Ascending aorta (tissue), 2 donors: ENCODE data around the gene CCL22. TPM values are rescaled to one million over a fixed set of nuclear protein-coding genes. Genes with fewer than 3 reads are reported as not detected.
"Not testable (repeated sequence)": the region's sequence is repeated elsewhere in the genome, so short reads cannot be mapped to it uniquely, and the experiment has no call there.

ENCODE experiments used
- DNase-seq, 2 donors: peaks; one replicate each; pipeline ENCODE4 v3.0.0-alpha.2; 2019; ENCODE audit warnings: low spot score in 2 of 2
- H3K27ac ChIP-seq, 2 donors: fragments of 200-600 bp; sonication (generic); one replicate each; pipeline ENCODE4 v1.5.1; 2016 to 2017; ENCODE audit warnings: mild to moderate bottlenecking in 1 of 2
- H3K27me3 ChIP-seq: fragments of 200-600 bp; sonication (generic); one replicate; pipeline ENCODE4 v1.5.1; 2017
- H3K36me3 ChIP-seq, 2 donors: fragments of 200-600 bp; sonication (generic); one replicate each; pipeline ENCODE4 v1.5.1; 2016
- H3K4me1 ChIP-seq, 2 donors: fragments of 200-600 bp; sonication (generic); one replicate each; pipeline ENCODE4 v1.5.1; 2016 to 2017; ENCODE audit warnings: mild to moderate bottlenecking in 1 of 2
- H3K4me3 ChIP-seq, 2 donors: fragments of 200-600 bp; sonication (generic); one replicate each; pipeline ENCODE4 v1.5.1; 2016 to 2017; ENCODE audit warnings: mild to moderate bottlenecking in 1 of 2
- H3K9me3 ChIP-seq, 2 donors: fragments of 200-600 bp; sonication (generic); one replicate each; pipeline ENCODE4 v1.5.1; 2016
- CTCF ChIP-seq, 3 experiments: fragments of 200-600 bp in 2 of 3; fragments of 450-650 bp in 1 of 3; sonication (generic) in 2 of 3; IDR thresholded peaks; one replicate each; pipeline ENCODE4 v1.5.1; 2016 to 2019; ENCODE audit warnings: antibody characterized with exemption in 3 of 3, mild to moderate bottlenecking in 1 of 3, moderate library complexity in 1 of 3
- intact Hi-C: fragments of 100-400 bp; cut with DNase I; formaldehyde crosslinking; loops from one replicate; pipeline ENCODE4 v1.15.1; 2023
- total RNA-seq: library from RNA; depleted of rRNA; stranded (reverse); fragments of >200 nt; gene quantifications from one replicate; pipeline ENCODE4 v1.1.0, GENCODE V29; 2016

The CCL22 gene
- total RNA-seq, 1 donor from 2014 or later: not detected

GRCh38 chr16:57341441-57342303 lies 16.9 kb upstream of the CCL22 start:
- intact Hi-C loops: no loop called here
- no peak overlapping the region for H3K4me3 ChIP-seq
- H3K27ac ChIP-seq: no peak overlapping the region
- TF ChIP-seq CTCF (IDR thresholded peaks at IDR 0.05): no peak
- H3K27me3 ChIP-seq: no peaks in the 10 kb centered on the region
- DNase-seq: no peak
- H3K9me3 ChIP-seq: no peaks in the 10 kb centered on the region
- no peaks in the 10 kb centered on the region for H3K36me3 ChIP-seq
- no peaks in the 10 kb centered on the region for H3K4me1 ChIP-seq

DNA sequence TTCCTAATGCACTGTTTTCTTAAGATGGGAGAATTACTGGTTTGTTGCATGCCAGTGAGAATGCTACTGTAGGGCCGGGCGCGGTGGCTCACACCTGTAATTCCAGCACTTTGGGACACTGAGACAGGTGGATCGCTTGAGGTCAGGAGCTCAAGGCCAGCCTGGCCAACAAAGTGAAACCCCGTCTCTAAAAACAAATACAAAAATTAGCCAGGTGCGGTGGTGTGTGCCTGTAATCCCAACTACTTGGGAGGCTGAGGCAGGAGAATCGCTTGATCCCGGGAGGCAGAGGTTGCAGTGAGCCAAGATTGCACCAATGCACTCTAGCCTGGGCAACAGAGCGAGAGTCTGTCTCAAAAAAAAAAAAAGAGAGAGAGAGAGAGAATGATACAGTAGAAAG lies 16.0 kb upstream of the CCL22 start:
- H3K27me3 ChIP-seq, H3K9me3 ChIP-seq, H3K4me1 ChIP-seq, DNase-seq, H3K4me3 ChIP-seq, intact Hi-C loops, H3K36me3 ChIP-seq, H3K27ac ChIP-seq: not testable (repeated sequence)

DNA sequence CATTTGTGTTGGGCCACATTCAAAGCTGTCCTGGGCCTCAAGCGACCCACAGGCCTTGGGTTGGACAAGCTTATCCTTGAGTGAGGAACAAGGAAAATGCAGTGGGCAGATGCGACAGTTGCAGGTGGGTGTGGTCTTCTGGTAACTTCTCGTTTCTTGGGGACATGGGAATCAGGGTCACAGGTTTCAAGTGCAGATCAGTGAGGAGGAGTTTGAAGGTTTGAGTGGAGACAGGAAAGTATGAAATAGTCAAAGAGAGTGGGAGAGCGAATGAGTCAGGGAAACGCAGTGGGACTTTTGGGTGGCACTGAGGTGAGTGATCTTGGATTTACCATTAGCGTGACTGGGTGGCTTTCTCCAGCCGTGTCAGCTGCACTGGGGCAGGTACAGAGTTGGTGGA lies 15.4 kb upstream of the CCL22 start:
- intact Hi-C loops: no loop called here
- Histone ChIP-seq H3K4me3 (no peak overlapping the region), H3K4me1 (no peaks in the 10 kb centered on the region), H3K36me3 (no peaks in the 10 kb centered on the region), H3K27ac (no peak overlapping the region), H3K9me3 (no peaks in the 10 kb centered on the region), H3K27me3 (no peaks in the 10 kb centered on the region)
- no peak for TF ChIP-seq CTCF (IDR thresholded peaks at IDR 0.05)
- DNase-seq: no peak

DNA sequence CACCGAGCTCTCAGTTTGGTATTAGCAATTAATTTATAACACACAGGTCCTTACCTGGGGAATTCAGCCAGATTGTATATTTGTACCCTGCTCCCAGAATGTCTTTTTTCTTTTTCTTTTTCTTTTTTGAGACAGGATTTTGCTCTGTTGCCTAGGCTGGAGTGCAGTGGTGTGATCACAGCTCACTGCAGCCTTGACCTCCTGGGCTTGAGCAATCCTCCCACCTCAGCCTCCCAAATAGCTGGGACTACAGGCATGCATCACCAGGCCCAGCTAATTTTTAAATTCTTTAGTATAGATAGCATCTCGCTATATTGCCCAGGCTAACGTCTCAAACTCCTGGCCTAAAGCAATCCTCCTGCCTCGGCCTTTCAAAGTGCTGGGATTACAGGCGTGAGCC lies 14.5 kb upstream of the CCL22 start:
- H3K27me3 ChIP-seq, DNase-seq, H3K36me3 ChIP-seq, H3K4me3 ChIP-seq, H3K27ac ChIP-seq, H3K4me1 ChIP-seq, H3K9me3 ChIP-seq, intact Hi-C loops: not testable (repeated sequence)

DNA sequence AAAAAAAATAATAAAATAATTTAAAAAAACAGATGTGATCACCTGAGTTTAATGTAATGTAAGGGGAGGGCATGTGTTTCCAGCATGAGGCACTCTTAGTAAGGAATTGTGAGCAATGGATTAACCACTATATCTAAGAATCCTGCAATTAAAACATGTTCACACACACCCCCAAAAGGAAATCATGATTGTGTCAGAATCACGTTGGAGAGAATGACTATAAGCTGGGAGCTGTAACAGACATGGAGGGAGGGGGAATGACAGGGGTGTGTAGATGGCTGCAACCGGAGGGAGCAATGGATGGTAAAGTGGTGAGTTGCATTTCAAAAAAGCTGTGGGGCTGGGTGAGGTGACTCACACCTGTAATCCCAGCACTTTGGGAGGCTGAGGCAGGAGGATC lies 13.6 kb upstream of the CCL22 start:
- Histone ChIP-seq H3K4me3 (no peak overlapping the region), H3K27ac (no peak overlapping the region), H3K4me1 (no peaks in the 10 kb centered on the region), H3K36me3 (no peaks in the 10 kb centered on the region), H3K27me3 (no peaks in the 10 kb centered on the region), H3K9me3 (no peaks in the 10 kb centered on the region)
- TF ChIP-seq CTCF (IDR thresholded peaks at IDR 0.05): no peak
- intact Hi-C loops: no loop called here
- no peak for DNase-seq

DNA sequence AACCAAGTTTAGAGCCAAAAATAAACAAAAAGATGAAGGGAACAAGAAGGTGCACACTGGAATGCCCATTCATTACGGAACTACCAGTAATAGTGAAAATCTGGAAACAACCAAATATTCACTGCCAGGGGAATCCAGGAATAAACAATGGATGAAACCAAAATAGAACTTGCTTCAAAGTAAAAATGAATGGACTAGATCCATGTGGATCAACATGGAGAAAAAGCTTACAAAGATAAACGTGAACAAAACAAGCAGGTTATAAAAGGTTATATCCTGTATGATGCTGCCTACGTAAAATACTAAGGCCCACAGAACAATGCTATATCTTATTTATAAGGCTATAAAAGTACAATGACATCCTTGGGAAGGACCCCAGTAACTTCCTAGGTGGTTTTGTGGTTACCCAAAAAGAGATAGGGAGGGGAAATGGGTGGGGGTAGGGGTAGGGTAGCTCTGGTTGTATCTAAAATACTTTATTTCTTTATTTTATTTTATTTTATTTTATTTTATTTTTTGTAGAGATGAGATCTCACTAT lies 12.8 kb upstream of the CCL22 start:
- Histone ChIP-seq H3K9me3 (no peaks in the 10 kb centered on the region), H3K4me3 (no peak overlapping the region), H3K36me3 (no peaks in the 10 kb centered on the region), H3K27me3 (no peaks in the 10 kb centered on the region), H3K4me1 (no peaks in the 10 kb centered on the region), H3K27ac (no peak overlapping the region)
- DNase-seq: no peak
- intact Hi-C loops: no loop called here
- TF ChIP-seq CTCF (IDR thresholded peaks at IDR 0.05): no peak
